HG03280 (cell line): Measurements from ENCODE around the gene MTMR12.

ENCODE experiments used
- ATAC-seq: cut with Tn5 transposase; IDR thresholded peaks from one replicate; pipeline ENCODE4 v1.9.1; 2021; ENCODE audit warnings: mild to moderate bottlenecking, moderate library complexity; ENCODE audit not compliant: unreplicated experiment

The MTMR12 gene

DNA sequence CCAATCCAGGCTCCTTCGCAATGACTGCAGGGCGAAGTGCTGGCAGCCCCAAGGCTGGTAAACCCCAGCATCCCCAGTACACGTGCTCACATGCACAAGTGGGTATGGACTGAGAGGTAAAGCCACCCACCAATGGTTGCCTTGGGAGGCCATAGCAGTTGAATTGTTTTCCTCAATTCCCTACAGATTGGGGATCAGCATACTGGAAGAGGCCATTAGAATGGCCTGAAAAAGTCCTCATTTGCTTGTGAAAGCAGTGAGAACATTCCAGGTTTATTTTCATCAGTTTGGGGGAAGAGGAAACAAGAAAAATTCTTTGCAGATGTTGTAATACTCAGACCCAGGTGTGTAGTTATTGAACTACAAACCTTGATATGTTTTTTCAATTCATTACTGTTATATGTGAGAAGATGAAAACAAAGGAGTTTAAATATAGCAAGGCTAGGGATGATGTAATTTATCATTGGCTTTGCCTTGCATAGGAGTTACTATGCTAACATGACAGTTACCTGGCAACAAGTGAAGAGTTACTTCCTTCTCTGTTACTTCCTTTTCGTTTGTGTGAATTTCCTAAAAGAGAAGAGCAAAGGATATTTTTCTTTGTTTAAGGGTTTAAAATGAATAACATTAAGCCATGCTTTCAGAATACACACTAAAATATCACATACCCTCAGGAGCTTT, 36.4 kb downstream of the MTMR12 start:
- ATAC-seq = peak; percentile 53

GRCh38 chr5:32275396-32275741, 37.4 kb downstream of the MTMR12 start:
- no peak for ATAC-seq

DNA sequence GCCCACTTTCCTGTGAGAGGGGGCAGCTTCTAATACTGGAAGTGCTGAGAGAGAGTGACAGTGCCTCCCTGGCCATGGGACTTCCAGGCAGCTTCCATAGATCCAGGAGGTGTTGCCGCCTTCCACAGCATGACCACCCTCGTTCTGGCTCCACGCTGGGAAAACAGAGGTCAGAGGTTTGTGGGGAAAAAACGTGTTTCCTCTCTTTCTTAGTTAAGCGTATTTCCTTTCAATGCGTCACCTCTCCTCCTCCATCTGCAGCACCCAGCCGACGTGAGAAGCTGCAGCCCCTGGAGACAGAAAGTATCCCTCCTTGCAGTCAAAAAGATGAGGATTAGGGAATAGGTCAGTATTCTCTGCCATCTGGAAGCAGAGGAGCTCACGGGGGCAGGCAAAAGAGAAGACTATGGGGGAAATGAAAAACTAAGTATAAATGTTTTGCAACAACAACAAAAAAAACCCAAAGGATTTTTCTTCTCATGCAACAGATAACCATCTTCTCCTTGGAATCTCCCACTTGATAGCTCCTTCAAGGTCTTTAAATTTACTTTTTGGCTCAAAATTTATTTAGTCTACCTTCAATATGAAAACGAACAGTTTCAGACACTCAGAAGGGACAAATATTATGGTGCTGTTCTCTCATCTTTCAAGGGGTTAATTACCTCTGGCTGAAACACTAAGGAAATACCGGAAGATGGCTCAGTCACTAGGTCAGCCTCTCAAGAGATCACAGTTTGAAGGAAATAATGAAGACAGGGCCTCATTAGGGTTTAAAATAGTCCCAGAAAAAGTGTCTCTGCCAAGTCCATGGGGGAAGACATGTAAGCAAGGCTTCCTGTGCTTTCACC, 38.0 kb downstream of the MTMR12 start:
- no peak for ATAC-seq

DNA sequence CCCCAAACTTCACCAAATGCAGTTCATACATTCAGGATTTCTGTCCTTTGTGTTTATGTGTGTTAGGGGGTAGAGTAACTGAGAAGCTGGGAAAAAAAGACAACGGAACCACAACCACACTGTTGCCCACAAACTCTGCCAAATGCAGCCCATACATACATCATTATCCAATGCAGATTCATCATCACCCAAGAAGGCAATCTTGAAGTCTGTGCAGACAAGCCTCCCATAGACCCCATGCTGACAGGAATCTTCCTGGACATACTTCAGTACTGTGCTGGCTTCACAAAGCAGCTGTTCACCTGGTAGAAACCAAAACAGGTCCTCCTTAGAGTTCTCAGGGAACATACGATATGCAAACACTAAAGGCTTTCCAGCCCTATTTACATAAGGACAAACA, 38.9 kb downstream of the MTMR12 start:
- ATAC-seq = no peak

- ATAC-seq = no peak
Measured at GRCh38 chr5:32272746-32273145, 40.0 kb downstream of the MTMR12 start.

DNA sequence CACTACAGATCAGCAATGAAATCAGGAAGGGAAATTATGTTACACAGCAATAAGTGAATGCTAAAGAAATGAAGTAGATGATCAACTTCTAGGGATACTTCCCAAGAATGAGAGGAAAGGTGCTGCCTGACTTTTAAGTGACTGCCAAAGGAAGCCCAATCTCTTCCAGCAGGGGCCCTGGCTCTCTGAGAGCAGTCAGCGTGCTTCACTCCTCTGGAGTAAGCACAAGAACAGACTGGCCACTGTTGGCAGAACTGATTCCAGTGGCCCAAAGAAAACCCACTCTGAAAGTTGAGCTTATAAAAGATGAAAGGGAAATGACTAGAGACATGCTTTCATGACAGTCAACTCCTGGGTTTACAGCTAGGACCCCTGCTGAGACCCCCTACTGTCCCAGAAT, 41.8 kb downstream of the MTMR12 start:
- no peak for ATAC-seq

DNA sequence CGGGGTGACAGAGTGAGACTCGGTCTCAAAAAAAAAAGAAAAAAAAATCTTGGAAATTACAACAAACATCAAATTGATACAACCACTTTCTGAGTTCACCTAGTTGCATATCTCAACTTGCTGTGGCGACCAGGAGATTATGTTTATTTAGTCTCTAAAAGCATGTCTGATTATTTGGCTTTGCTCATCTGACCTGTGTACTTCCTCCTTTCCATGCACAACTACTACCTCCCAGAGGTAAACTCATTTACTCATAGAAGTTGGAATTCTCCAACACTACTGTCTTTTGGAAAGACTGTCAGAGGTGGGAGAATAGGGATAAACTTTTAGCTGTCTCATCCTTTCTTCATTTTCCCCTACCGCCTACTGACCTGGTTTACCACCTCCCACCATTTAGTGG, 42.6 kb downstream of the MTMR12 start:
- ATAC-seq = no peak

- ATAC-seq = no peak
Measured at GRCh38 chr5:32265902-32266301, 46.8 kb downstream of the MTMR12 start.

DNA sequence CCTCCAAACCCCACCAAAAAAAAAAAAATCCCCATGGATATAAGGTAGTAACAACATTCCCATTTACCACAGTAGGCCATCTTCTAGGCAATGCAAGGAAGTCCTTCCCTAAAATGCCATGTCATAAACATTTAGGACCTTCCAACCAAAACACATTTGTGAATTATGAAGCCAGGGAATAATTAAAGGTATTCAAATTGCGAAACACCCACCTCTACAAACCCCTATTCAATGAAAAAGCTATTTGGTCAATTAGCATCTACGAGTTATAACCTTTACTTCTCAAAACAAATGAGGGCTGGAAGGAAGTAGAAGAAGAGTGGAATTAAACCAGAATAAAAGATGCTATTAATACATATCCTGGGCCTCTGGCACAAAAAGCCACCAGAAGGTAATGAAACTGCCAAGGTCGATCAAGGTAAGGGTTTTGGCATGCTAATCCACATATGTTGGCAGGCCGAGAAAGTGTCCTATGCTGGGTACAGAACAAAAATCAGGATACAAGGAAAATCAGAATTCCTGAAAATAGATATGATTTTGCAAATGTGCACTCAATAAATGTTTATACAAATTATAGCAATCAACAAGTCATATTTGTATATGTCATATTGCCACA, 47.7 kb downstream of the MTMR12 start:
- no peak for ATAC-seq

DNA sequence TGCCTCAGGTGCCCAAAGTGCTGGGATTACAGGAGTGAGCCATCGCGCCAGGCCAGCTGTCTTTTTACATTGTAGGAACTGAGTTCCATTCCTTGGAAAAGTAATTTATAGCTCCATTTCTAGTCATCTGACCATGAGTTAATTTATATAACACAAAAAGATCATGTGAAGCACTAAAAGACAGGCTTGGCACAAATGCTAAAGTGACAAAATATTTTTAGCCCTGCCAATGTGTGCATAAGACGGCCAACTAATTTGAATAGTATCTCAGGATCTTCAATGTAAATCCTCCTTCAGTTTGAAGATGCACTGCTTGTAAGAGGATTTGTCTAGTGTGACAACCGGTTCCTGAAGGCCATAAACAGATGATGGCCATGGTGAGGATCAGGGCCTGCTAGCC, 49.1 kb downstream of the MTMR12 start:
- no peak for ATAC-seq

GRCh38 chr5:32261198-32261597, 51.5 kb downstream of the MTMR12 start:
- ATAC-seq = peak; percentile 85

DNA sequence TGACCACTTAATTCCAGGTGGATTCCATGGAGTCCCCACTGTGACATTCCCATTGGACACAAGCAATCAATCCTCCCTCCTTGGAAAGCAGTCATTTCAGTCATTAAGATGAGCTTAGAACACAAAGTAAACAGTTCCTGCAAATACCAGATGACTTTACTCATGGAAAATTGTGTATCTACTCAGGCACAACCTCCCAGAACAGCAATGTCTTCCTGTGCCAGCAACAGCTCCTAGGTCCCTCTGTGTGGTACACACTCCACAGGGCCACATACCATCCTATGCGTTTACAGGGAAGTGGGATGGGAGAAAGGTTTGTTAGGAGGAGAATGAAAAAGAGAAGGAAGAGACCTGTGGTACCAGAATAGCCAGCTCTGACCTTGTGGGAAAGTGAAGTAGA, 53.7 kb downstream of the MTMR12 start:
- ATAC-seq = no peak

DNA sequence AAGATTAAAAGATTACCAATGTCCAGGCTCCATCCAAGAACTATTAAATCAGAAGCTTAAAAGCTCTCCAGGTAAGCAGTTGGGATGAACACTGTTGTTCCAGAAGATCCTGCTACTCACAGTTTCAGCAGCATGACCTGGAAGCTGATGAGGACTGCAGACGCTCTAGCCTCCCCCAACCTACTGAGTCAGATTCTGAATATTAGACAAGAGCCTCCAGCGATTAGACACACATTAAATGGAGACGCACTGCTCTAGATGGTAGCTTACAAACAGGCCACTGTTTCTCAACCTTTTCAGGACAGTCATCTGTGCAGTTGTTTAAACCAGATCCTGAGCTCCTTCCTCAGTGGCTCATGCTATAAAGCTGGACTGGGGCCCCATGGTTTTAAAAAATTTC, 54.3 kb downstream of the MTMR12 start:
- ATAC-seq = no peak

GRCh38 chr5:32255540-32255900, 57.2 kb downstream of the MTMR12 start:
- no peak for ATAC-seq

- ATAC-seq = no peak
Measured at GRCh38 chr5:32254881-32255539, 57.7 kb downstream of the MTMR12 start.

GRCh38 chr5:32251871-32252458, 60.8 kb downstream of the MTMR12 start:
- ATAC-seq = no peak

DNA sequence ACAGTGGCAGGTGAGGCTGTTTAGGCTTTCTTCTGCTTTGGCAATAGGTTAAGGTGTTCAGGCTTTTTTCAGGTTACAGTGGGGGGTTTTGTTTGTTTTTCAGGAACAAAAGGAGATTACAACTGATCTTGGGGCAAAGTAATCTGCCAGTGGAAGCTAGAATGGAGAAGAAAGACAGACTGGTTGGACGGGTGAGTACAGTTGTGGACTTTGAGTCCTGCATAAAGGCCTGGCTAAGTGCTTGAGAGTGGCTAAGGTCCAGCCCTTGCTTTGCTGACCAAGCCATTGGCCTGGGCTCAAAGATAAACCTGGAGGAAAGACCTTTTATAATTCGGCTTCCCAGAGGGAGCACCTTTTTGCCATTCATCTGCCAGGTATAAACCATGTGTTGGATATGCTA, 63.1 kb downstream of the MTMR12 start:
- ATAC-seq = no peak

GRCh38 chr5:32245742-32246141, 67.0 kb downstream of the MTMR12 start:
- no peak for ATAC-seq

DNA sequence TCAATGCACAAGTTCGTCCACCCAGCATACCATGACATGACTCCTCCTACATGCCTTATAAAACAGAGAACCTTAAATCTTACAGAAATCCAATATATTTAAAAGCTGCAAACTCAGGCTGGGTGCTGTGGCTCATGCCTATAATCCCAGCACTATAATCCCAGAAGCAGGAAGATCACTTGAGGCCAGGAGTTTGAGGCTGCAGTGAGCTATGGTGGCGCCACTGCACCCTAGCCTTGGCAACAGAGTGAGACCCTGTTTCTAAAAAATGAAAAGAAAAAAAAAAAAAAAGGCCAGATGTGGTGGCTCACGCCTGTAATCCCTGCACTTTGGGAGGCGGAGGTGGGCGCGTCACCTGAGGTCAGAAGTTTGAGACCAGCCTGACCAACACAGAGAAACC, 68.7 kb downstream of the MTMR12 start:
- no peak for ATAC-seq

GRCh38 chr5:32241034-32241783, 71.5 kb downstream of the MTMR12 start:
- ATAC-seq = no peak

- no peak for ATAC-seq
Measured at GRCh38 chr5:32239385-32239784, 73.4 kb downstream of the MTMR12 start.
